HG03432 (cell line): ENCODE measurements around the gene MMADHC.

Source experiments
- ATAC-seq: cut with Tn5 transposase; IDR thresholded peaks from one replicate; pipeline ENCODE4 v1.9.1; 2021; ENCODE audit warnings: mild to moderate bottlenecking, moderate library complexity; ENCODE audit not compliant: unreplicated experiment

MMADHC gene

GRCh38 chr2:149559341-149560068 lies 28.1 kb downstream of the MMADHC start:
- no peak for ATAC-seq

DNA sequence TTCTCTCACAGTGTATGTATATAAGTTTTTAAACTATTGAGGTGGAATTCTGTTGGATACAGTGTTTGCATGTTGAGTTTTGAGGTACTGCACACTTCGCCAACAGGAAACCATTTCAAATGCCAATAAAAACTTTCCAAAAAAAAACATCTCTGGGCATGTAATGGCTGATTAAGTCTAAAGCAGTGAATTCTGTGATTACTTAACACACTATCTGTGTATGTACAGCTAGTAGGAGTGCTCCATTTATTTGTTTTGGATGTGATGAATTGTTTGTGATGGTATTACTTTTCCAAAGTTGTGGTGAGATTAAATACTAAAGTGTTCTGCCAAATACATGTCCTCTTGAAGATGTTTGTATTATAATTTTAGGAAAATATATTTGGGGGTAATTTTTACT lies 31.1 kb downstream of the MMADHC start:
- no peak for ATAC-seq

GRCh38 chr2:149552830-149553229 lies 34.7 kb downstream of the MMADHC start:
- ATAC-seq: no peak

GRCh38 chr2:149552226-149552625 lies 35.3 kb downstream of the MMADHC start:
- ATAC-seq: no peak

- ATAC-seq: no peak
Observed at GRCh38 chr2:149544692-149545091, 42.9 kb downstream of the MMADHC start.

- no peak for ATAC-seq
Observed at GRCh38 chr2:149543845-149544244, 43.7 kb downstream of the MMADHC start.

- ATAC-seq: no peak
Observed at GRCh38 chr2:149540138-149540537, 47.4 kb downstream of the MMADHC start.

DNA sequence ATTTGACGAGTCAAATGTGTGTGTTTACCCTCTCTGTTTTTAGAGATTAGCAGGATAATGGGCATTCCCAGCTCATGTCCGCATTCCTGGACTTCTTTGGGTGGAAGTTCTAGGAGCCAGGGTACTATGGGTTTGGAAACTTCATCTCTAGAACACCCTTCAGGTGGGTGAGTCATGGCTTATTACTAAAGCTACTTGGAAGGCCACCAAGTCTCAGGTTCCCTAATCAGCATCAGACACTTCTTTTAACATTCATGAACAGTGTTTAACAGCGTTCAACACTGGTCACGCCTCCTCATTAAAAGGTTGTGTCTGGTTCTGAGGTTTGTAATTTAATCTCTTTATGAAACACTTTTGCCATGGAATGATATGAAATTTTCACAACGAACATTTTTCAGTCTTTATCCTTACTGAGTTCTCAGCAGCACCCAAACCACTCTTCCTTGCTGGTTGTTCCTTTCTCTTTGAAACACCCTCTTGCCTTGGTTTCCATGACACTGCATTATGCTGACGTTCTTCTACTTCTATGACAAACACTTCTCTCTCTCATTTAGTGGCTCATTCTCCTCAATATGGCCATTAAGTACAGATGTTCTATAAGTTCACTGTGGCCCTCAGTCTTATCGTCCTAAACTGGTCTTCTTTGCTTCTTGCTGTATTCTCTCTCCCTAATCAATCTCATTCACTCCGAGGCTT lies 49.3 kb downstream of the MMADHC start:
- ATAC-seq: no peak

GRCh38 chr2:149537092-149537726 lies 50.4 kb downstream of the MMADHC start:
- ATAC-seq: no peak

DNA sequence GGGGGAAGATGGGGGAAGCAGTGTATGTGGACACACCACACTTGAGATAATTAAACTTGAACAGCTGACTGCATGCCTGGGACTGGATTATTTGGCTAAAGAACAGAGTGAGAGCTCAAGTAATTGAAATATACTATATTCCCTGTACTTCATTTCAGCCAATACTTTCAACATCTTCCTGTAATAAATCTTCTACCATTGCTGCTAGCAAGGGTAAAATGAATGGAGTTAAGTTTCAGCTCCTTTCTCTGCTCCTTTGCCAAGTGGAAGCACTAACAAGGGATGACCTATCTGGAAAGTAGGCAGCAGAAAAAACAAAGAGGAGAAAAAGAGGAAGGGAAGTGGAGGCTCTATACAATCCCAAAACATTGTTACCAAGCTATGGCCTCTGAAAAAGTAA lies 50.9 kb downstream of the MMADHC start:
- ATAC-seq: no peak

GRCh38 chr2:149534674-149535073 lies 52.9 kb downstream of the MMADHC start:
- no peak for ATAC-seq

GRCh38 chr2:149528983-149529382 lies 58.6 kb downstream of the MMADHC start:
- no peak for ATAC-seq

DNA sequence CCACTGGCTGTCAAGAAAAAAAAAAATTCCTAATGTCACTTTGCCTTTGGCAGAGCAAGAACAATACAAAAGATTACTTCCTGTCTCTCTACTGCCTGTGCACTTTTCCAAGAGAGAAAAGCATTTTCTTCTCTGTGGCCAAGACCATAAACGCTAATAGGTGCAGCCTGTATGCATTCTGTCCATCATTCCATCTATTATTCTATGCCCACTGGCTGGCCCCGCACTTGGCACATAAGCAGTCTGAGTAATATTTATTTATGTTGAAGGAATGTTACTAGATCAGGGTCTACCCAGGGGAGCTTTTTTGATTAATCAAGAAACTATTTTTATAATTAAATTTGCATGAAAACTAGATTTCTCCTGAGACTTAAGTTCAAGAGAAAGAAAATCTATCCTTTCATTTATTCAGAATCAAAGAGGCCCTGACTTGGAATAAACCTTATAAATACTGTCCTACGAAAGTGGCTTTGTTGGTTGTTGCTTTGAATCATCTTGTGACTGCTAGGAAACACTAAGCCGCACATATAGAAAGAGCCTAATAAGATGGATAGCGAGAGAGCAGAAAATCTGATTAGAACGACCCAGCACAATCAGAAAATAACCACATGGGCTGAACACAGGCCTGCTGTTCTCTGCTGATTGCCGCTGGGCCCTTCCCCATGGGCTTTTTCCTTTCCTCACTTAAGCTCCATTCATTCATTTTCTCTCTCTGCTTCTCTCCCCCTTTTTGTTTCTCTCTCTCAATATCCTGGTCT lies 59.4 kb downstream of the MMADHC start:
- ATAC-seq: no peak

- ATAC-seq: no peak
Observed at GRCh38 chr2:149526689-149527088, 60.9 kb downstream of the MMADHC start.

- ATAC-seq: no peak
Observed at GRCh38 chr2:149525323-149525722, 62.3 kb downstream of the MMADHC start.
